H9 (cell line): ENCODE results near the gene CINP. TPM values are rescaled to one million over a fixed set of nuclear protein-coding genes. Genes with fewer than 3 reads are reported as not detected.

ENCODE experiments used
- DNase-seq: peaks from one replicate; pipeline ENCODE4 v3.0.0-alpha.2; 2017
- H2AFZ ChIP-seq: one replicate; pipeline ENCODE4 v1.6.1; 2013; ENCODE audit warnings: mild to moderate bottlenecking, low read length, control low read depth, moderate library complexity
- H2AK5ac ChIP-seq: 2 replicates; pipeline ENCODE4 v1.6.1; 2013; ENCODE audit warnings: low read length, control low read depth, mixed read lengths; ENCODE audit not compliant: insufficient read length
- H2BK120ac ChIP-seq: one replicate; pipeline ENCODE4 v1.6.1; 2013; ENCODE audit warnings: low read depth, mild to moderate bottlenecking, low read length, control low read depth, inconsistent platforms; ENCODE audit not compliant: poor library complexity, severe bottlenecking
- H2BK12ac ChIP-seq: 2 replicates; pipeline ENCODE4 v1.6.1; 2013; ENCODE audit warnings: low read length, control low read depth, mixed read lengths, low read depth; ENCODE audit not compliant: insufficient read length
- H2BK15ac ChIP-seq: 2 replicates; pipeline ENCODE4 v1.6.1; 2013; ENCODE audit warnings: low read depth, low read length, control low read depth
- H2BK20ac ChIP-seq: one replicate; pipeline ENCODE4 v1.6.1; 2013; ENCODE audit warnings: low read depth, mild to moderate bottlenecking, low read length, control low read depth, inconsistent platforms; ENCODE audit not compliant: poor library complexity, severe bottlenecking
- H2BK5ac ChIP-seq: 2 replicates; pipeline ENCODE4 v1.6.1; 2013; ENCODE audit warnings: low read length, control low read depth, mixed read lengths; ENCODE audit not compliant: insufficient read length
- H3K14ac ChIP-seq: 2 replicates; pipeline ENCODE4 v1.6.1; 2013; ENCODE audit warnings: low read length, control low read depth; ENCODE audit not compliant: insufficient read depth
- H3K18ac ChIP-seq: 2 replicates; pipeline ENCODE4 v1.6.1; 2013; ENCODE audit warnings: low read depth, mild to moderate bottlenecking, mixed read lengths, low read length, control low read depth; ENCODE audit not compliant: insufficient read length
- H3K23ac ChIP-seq: 2 replicates; pipeline ENCODE4 v1.6.1; 2013; ENCODE audit warnings: low read length, control low read depth, mixed read lengths, low read depth; ENCODE audit not compliant: insufficient read length
- H3K23me2 ChIP-seq: 2 replicates; pipeline ENCODE4 v1.6.1; 2013; ENCODE audit warnings: low read depth, mild to moderate bottlenecking, mixed read lengths, low read length, control low read depth; ENCODE audit not compliant: insufficient read length, poor library complexity, severe bottlenecking
- H3K27ac ChIP-seq: 2 replicates; pipeline ENCODE4 v1.5.1; 2013; ENCODE audit warnings: low read length, control low read depth, mixed read lengths, low read depth; ENCODE audit not compliant: insufficient read length
- H3K27me3 ChIP-seq: 2 replicates; pipeline ENCODE4 v1.6.1; 2013; ENCODE audit warnings: low read length, control low read depth, inconsistent platforms; ENCODE audit not compliant: insufficient read depth
- H3K4ac ChIP-seq: 2 replicates; pipeline ENCODE4 v1.6.1; 2013; ENCODE audit warnings: low read depth, mild to moderate bottlenecking, control low read depth, inconsistent platforms, low read length, moderate library complexity
- H3K4me1 ChIP-seq: 2 replicates; pipeline ENCODE4 v1.6.1; 2013; ENCODE audit warnings: low read length, control low read depth, inconsistent platforms; ENCODE audit not compliant: insufficient read depth
- H3K4me2 ChIP-seq: 2 replicates; pipeline ENCODE4 v1.6.1; 2013; ENCODE audit warnings: low read length, control low read depth, mixed read lengths; ENCODE audit not compliant: insufficient read length, insufficient read depth
- H3K56ac ChIP-seq: 2 replicates; pipeline ENCODE4 v1.6.1; 2013; ENCODE audit warnings: low read depth, mild to moderate bottlenecking, mixed read lengths, low read length, control low read depth; ENCODE audit not compliant: insufficient read length
- H3K79me1 ChIP-seq: 2 replicates; pipeline ENCODE4 v1.6.1; 2013; ENCODE audit warnings: low read depth, mild to moderate bottlenecking, moderate library complexity, low read length, control low read depth, inconsistent platforms; ENCODE audit not compliant: insufficient read depth, poor library complexity, severe bottlenecking
- H3K79me2 ChIP-seq: 2 replicates; pipeline ENCODE4 v1.6.1; 2013; ENCODE audit warnings: low read length, control low read depth, inconsistent platforms; ENCODE audit not compliant: insufficient read depth
- H3K9ac ChIP-seq: 2 replicates; pipeline ENCODE4 v1.6.1; 2013; ENCODE audit warnings: low read length, control low read depth, mixed read lengths; ENCODE audit not compliant: insufficient read length; ENCODE audit errors: extremely low read depth
- H3K9me3 ChIP-seq: one replicate; pipeline ENCODE4 v1.6.1; 2013; ENCODE audit warnings: low read depth, low read length, inconsistent platforms; ENCODE audit not compliant: control insufficient read depth
- H3T11ph ChIP-seq: one replicate; pipeline ENCODE4 v1.6.1; 2013; ENCODE audit warnings: mild to moderate bottlenecking, low read length, control low read depth, inconsistent platforms
- H4K20me1 ChIP-seq: one replicate; pipeline ENCODE4 v1.6.1; 2013; ENCODE audit not compliant: control insufficient read depth, insufficient read length, insufficient read depth
- H4K5ac ChIP-seq: 2 replicates; pipeline ENCODE4 v1.6.1; 2013; ENCODE audit warnings: low read depth, mild to moderate bottlenecking, mixed read lengths, low read length, control low read depth; ENCODE audit not compliant: insufficient read length
- H4K8ac ChIP-seq: replicated peaks from 2 replicates; pipeline ENCODE4 v1.6.1; 2013; ENCODE audit warnings: low read length, control low read depth, mixed read lengths, low read depth; ENCODE audit not compliant: insufficient read length
- H4K91ac ChIP-seq: 2 replicates; pipeline ENCODE4 v1.6.1; 2013; ENCODE audit warnings: low read depth, mild to moderate bottlenecking, moderate library complexity, mixed read lengths, low read length, control low read depth; ENCODE audit not compliant: insufficient read length
- H3K27ac Mint-ChIP-seq, 3 experiments: 2 replicates in 2 of 3; 3 replicates in 1 of 3; pipeline ENCODE4 v1.8.0; 2020 to 2021; ENCODE audit warnings: mixed read lengths in 3 of 3, mild to moderate bottlenecking in 1 of 3, moderate library complexity in 1 of 3
- H3K27me3 Mint-ChIP-seq: 2 replicates; pipeline ENCODE4 v1.8.0; 2021; ENCODE audit warnings: low read depth, mild to moderate bottlenecking, moderate library complexity, mixed read lengths
- H3K36me3 Mint-ChIP-seq, 3 experiments: 2 replicates in 2 of 3; 3 replicates in 1 of 3; pipeline ENCODE4 v1.8.0; 2020 to 2021; ENCODE audit warnings: low read depth in 3 of 3, mixed read lengths in 3 of 3; ENCODE audit not compliant: insufficient read depth in 1 of 3
- H3K4me1 Mint-ChIP-seq, 2 experiments: 2 replicates each; pipeline ENCODE4 v1.8.0; 2020; ENCODE audit warnings: mixed read lengths in 2 of 2
- H3K4me3 Mint-ChIP-seq, 2 experiments: 2 replicates in 1 of 2; 3 replicates in 1 of 2; pipeline ENCODE4 v1.8.0; 2020 to 2021; ENCODE audit warnings: mild to moderate bottlenecking in 2 of 2, mixed read lengths in 2 of 2, moderate library complexity in 1 of 2
- H3K9me3 Mint-ChIP-seq, 2 experiments: 2 replicates in 1 of 2; 3 replicates in 1 of 2; pipeline ENCODE4 v1.8.0; 2020; ENCODE audit warnings: mild to moderate bottlenecking in 2 of 2, mixed read lengths in 2 of 2, moderate library complexity in 1 of 2
- WGBS: extraction: QIAGEN DNeasy Blood & Tissue Kit; methylation state at CpG from one replicate; pipeline ENCODE4 v1.1.7; 2013; ENCODE audit warnings: missing lambda C conversion rate, low lambda C conversion rate, mixed read lengths; ENCODE audit not compliant: insufficient read length; ENCODE audit errors: extremely low coverage; 5-methylcytosine and 5-hydroxymethylcytosine counted together
- total RNA-seq: library from RNA; stranded (reverse); gene quantifications from 2 replicates; pipeline ENCODE4 v1.2.1, GENCODE V29; 2021
- TF ChIP-seq, protein P1 (sequence below): fragments of 200-600 bp; sonication (generic); conservative IDR thresholded peaks from 3 replicates; pipeline ENCODE4 v1.8.0; 2021; ENCODE audit warnings: antibody characterized with exemption, mild to moderate bottlenecking

CINP gene
- total RNA-seq, 1 experiment from 2014 or later: 39.5 TPM

- H3K27ac Mint-ChIP-seq: peak within 1 kb of the TSS in 1 of 3 experiments; percentile 97; a peak in 3 of 7 replicates
- no peak within 1 kb of the TSS for H2BK120ac ChIP-seq
- TF ChIP-seq, protein P1, sequence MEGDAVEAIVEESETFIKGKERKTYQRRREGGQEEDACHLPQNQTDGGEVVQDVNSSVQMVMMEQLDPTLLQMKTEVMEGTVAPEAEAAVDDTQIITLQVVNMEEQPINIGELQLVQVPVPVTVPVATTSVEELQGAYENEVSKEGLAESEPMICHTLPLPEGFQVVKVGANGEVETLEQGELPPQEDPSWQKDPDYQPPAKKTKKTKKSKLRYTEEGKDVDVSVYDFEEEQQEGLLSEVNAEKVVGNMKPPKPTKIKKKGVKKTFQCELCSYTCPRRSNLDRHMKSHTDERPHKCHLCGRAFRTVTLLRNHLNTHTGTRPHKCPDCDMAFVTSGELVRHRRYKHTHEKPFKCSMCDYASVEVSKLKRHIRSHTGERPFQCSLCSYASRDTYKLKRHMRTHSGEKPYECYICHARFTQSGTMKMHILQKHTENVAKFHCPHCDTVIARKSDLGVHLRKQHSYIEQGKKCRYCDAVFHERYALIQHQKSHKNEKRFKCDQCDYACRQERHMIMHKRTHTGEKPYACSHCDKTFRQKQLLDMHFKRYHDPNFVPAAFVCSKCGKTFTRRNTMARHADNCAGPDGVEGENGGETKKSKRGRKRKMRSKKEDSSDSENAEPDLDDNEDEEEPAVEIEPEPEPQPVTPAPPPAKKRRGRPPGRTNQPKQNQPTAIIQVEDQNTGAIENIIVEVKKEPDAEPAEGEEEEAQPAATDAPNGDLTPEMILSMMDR: no peak
- peak within 1 kb of the TSS; percentile 85 for H3T11ph ChIP-seq
- no peaks in the 10 kb centered on the region; a peak in 1 of 7 replicates for H3K36me3 Mint-ChIP-seq
- no peak within 1 kb of the TSS for H3K27ac ChIP-seq
- H3K23ac ChIP-seq: no peak within 1 kb of the TSS
- peaks cover 10% of the 10 kb centered on the region; the same call in 1 of the 2 replicates for H3K27me3 Mint-ChIP-seq
- no peaks in the 10 kb centered on the region for H4K20me1 ChIP-seq
- H3K4me1 Mint-ChIP-seq: peaks cover 4% of the 10 kb centered on the region in 2 experiments; a peak in 3 of 4 replicates
- no peak within 1 kb of the TSS for H3K56ac ChIP-seq
- no peak within 1 kb of the TSS for H4K8ac ChIP-seq
- peaks cover 5% of the 10 kb centered on the region for H3K23me2 ChIP-seq
- H4K5ac ChIP-seq: no peak within 1 kb of the TSS
- no peak within 1 kb of the TSS for H2BK12ac ChIP-seq
- H2BK20ac ChIP-seq: no peak within 1 kb of the TSS
- no peaks in the 10 kb centered on the region for H3K9me3 ChIP-seq
- peak within 1 kb of the TSS; percentile 25 for H2AFZ ChIP-seq
- peak within 1 kb of the TSS; percentile 40 for H3K9ac ChIP-seq
- H3K4me2 ChIP-seq: peak within 1 kb of the TSS; percentile 69
- peak within 1 kb of the TSS; percentile 84 for H3K18ac ChIP-seq
- no CpG with 5 or more reads among the region's 53 CpGs for WGBS
- no peaks in the 10 kb centered on the region for H3K27me3 ChIP-seq
- H3K4ac ChIP-seq: no peak within 1 kb of the TSS; the same call in 1 of the 2 replicates
- H3K14ac ChIP-seq: no peak within 1 kb of the TSS; the same call in 1 of the 2 replicates
- peak within 1 kb of the TSS; percentile 92 to 96 for H3K4me3 Mint-ChIP-seq
- peak; percentile 98 for DNase-seq
- H4K91ac ChIP-seq: no peak within 1 kb of the TSS
- no peaks in the 10 kb centered on the region; a peak in 1 of 5 replicates for H3K9me3 Mint-ChIP-seq
- no peak within 1 kb of the TSS for H2BK5ac ChIP-seq
- no peaks in the 10 kb centered on the region for H3K79me2 ChIP-seq
- H3K79me1 ChIP-seq: no peaks in the 10 kb centered on the region
- H2BK15ac ChIP-seq: no peak within 1 kb of the TSS
- no peak within 1 kb of the TSS for H2AK5ac ChIP-seq
- no peaks in the 10 kb centered on the region for H3K4me1 ChIP-seq
Measured at GRCh38 chr14:102304611-102305506, 57.8 kb downstream of the CINP start, which contains the start of gene MOK. Gene MOK, minus strand, starts transcription at chr14:102305164. Its CDS starts 196 bp downstream, at chr14:102304968.
